ENCODE data around the gene OTUD6A.
"Not testable (repeated sequence)": the region's sequence is repeated elsewhere in the genome, so short reads cannot be mapped to it uniquely, and the experiment has no call there.

GRCh38 chrX:70111436-70112026 is 49.3 kb downstream of the OTUD6A start:
- not testable (repeated sequence) for TF ChIP-seq CTCF, POLR2A (IDR thresholded peaks at IDR 0.05)

All from body of pancreas (tissue), 4 donors.